Vagina (tissue), 2 donors: ENCODE results near the gene TWNK.

Experiments used
- POLR2A ChIP-seq, 2 donors: fragments of 450-650 bp; IDR thresholded peaks; one replicate each; pipeline ENCODE4 v1.6.1; 2017; ENCODE audit warnings: antibody characterized with exemption in 2 of 2, mild to moderate bottlenecking in 2 of 2, moderate library complexity in 2 of 2
- POLR2AphosphoS5 ChIP-seq, 2 donors: sonication (generic); formaldehyde crosslinking; IDR thresholded peaks; one replicate each; pipeline ENCODE4 v1.9.0; 2017; ENCODE audit warnings: antibody characterized with exemption in 2 of 2, mild to moderate bottlenecking in 2 of 2, low read depth in 1 of 2; ENCODE audit not compliant: insufficient read depth in 1 of 2
- TF ChIP-seq, protein P1 (sequence below), 3 experiments: fragments of 450-650 bp in 2 of 3; fragments of 200-600 bp in 1 of 3; sonication (generic) in 1 of 3; IDR thresholded peaks; one replicate each; pipeline ENCODE4 v1.5.1; 2017 to 2019; ENCODE audit warnings: antibody characterized with exemption in 3 of 3, mild to moderate bottlenecking in 2 of 3, moderate library complexity in 2 of 3

DNA sequence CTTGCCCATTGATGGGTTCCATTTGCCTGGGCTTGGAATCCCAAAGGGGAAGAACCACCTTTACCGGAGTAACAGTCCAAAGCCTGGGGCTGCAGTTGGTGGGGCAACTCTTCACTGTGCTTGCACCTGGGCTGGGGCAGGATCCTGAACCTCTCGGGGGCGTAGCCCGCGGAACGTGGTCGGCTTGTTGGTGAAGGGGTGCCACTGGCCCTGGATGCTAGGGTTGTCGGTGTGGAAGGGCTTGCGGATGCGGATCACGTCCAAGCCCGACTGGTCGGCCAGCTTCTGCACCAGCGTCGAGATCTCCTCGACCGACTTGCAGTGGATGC is 756 bp upstream of the TWNK start:
- TF ChIP-seq, protein P1, sequence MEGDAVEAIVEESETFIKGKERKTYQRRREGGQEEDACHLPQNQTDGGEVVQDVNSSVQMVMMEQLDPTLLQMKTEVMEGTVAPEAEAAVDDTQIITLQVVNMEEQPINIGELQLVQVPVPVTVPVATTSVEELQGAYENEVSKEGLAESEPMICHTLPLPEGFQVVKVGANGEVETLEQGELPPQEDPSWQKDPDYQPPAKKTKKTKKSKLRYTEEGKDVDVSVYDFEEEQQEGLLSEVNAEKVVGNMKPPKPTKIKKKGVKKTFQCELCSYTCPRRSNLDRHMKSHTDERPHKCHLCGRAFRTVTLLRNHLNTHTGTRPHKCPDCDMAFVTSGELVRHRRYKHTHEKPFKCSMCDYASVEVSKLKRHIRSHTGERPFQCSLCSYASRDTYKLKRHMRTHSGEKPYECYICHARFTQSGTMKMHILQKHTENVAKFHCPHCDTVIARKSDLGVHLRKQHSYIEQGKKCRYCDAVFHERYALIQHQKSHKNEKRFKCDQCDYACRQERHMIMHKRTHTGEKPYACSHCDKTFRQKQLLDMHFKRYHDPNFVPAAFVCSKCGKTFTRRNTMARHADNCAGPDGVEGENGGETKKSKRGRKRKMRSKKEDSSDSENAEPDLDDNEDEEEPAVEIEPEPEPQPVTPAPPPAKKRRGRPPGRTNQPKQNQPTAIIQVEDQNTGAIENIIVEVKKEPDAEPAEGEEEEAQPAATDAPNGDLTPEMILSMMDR (IDR thresholded peaks at IDR 0.05): no peak
- TF ChIP-seq POLR2A (IDR thresholded peaks at IDR 0.05): no peak
- no peak for TF ChIP-seq POLR2AphosphoS5 (IDR thresholded peaks at IDR 0.05; ENCODE audit: insufficient read depth in 1 of 2, low read depth in 1 of 2)
